ENCODE measurements around the gene PAFAH1B1. TPM values are rescaled to one million over a fixed set of nuclear protein-coding genes. Genes with fewer than 3 reads are reported as not detected.

Gene PAFAH1B1
- total and polyA plus RNA-seq, 2 donors (not counting 3 experiments of a cell fraction or from before 2014, with no cell fraction given): 46.5 to 158 TPM

DNA sequence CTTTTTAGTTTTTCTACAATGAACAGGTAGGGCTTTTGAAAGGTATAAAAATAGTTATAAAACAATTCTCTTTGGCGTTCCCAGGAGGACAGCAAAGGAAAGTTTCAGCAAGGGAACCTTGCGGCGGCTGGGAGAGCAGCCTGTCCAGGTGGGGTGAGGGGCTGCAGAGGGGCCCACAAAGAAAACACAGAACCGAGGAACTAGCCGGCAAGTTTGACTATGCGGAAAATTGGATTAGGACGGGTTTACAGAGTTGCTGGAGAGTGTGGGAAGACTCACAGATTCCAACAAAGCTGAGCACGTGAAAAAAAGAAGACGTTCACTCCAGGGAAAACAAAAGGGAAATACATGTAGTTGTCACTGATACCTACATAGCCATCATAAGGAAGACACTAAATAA, 41.5 kb upstream of the PAFAH1B1 start:
- no peak overlapping the region for H3K4me3 ChIP-seq (replicated peaks in 1 of 3; ENCODE audit: insufficient read depth in 1 of 3, low read depth in 1 of 3, low read length in 3 of 3)
- no peak for FAIRE-seq
- POLR2A ChIA-PET: no interaction called here
- H3K4me1 ChIP-seq (ENCODE audit: control insufficient read depth, extremely low read depth, insufficient read depth, low read length): no peaks in the 10 kb centered on the region
- DNase-seq (ENCODE audit: low read depth, low spot score): no peak
- no peaks in the 10 kb centered on the region for H3K9me1 ChIP-seq (replicated peaks; ENCODE audit: control insufficient read depth, extremely low read depth, insufficient read depth, low read length)
- peaks cover 9 to 10% of the 10 kb centered on the region in 2 experiments for H3K27me3 ChIP-seq (ENCODE audit: control insufficient read depth in 2 of 2, insufficient read depth in 2 of 2, low read length in 2 of 2)
- H4K20me1 ChIP-seq (replicated peaks; ENCODE audit: control insufficient read depth, extremely low read depth, insufficient read depth, low read length): no peaks in the 10 kb centered on the region
- H3K79me2 ChIP-seq (ENCODE audit: control insufficient read depth, insufficient read depth, low read length): no peaks in the 10 kb centered on the region
- H3K36me3 ChIP-seq (ENCODE audit: control insufficient read depth in 2 of 2, extremely low read depth in 1 of 2, insufficient read depth in 2 of 2, low read length in 2 of 2): no peaks in the 10 kb centered on the region
- CTCF ChIA-PET: no interaction called here
- H3K9ac ChIP-seq (replicated peaks; ENCODE audit: extremely low read depth, insufficient read depth, low read length): no peak overlapping the region
- no peak overlapping the region for H2AFZ ChIP-seq (ENCODE audit: low read depth, low read length)
- H3K4me2 ChIP-seq (ENCODE audit: insufficient read depth, low read length): no peak overlapping the region
- dilution Hi-C loops (cut with MboI; ENCODE audit: extremely low pct_ligation_motif_present, low sequenced_read_pairs): no loop called here
- BruUV-seq (replicated peaks): no TSS peak
- TF ChIP-seq MYC (IDR thresholded peaks at IDR 0.05; ENCODE audit: low read depth, low read length): no peak
- H3K27ac ChIP-seq (ENCODE audit: insufficient read depth, low read depth, low read length): no peak overlapping the region
- H3K9me3 ChIP-seq (replicated peaks; ENCODE audit: control insufficient read depth, insufficient read depth, low read length): no peaks in the 10 kb centered on the region
- intact Hi-C loops (cut with micrococcal nuclease): no loop called here

DNA sequence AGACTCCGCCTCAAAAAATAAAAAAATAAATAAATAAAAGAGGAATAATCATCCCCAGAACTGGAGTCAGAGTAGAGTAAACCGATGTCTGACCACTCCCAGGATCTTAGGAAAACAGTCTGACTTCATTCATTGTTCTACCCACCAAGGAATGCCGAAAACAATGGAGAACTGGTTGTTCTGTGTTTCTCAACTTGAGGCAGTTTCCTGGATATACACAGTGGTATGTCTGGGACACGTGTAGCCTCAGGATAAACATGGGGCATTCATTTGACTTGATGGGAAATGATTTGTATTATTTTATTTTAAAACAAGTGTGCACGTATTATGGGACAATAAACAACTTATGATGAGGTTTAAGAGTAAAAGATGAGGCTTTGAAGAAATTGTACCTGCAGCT, 32.8 kb upstream of the PAFAH1B1 start:
- Histone ChIP-seq H3K9ac (replicated peaks; ENCODE audit: extremely low read depth, insufficient read depth, low read length) (no peak overlapping the region), H3K27ac (ENCODE audit: insufficient read depth, low read depth, low read length) (no peak overlapping the region), H3K27me3 (ENCODE audit: control insufficient read depth in 2 of 2, insufficient read depth in 2 of 2, low read length in 2 of 2) (no peaks in the 10 kb centered on the region), H3K9me1 (replicated peaks; ENCODE audit: control insufficient read depth, extremely low read depth, insufficient read depth, low read length) (no peaks in the 10 kb centered on the region), H4K20me1 (replicated peaks; ENCODE audit: control insufficient read depth, extremely low read depth, insufficient read depth, low read length) (no peaks in the 10 kb centered on the region), H3K4me2 (ENCODE audit: insufficient read depth, low read length) (no peak overlapping the region), H3K9me3 (replicated peaks; ENCODE audit: control insufficient read depth, insufficient read depth, low read length) (no peaks in the 10 kb centered on the region), H2AFZ (ENCODE audit: low read depth, low read length) (no peak overlapping the region), H3K36me3 (ENCODE audit: control insufficient read depth in 2 of 2, extremely low read depth in 1 of 2, insufficient read depth in 2 of 2, low read length in 2 of 2) (no peaks in the 10 kb centered on the region), H3K79me2 (ENCODE audit: control insufficient read depth, insufficient read depth, low read length) (no peaks in the 10 kb centered on the region), H3K4me1 (ENCODE audit: control insufficient read depth, extremely low read depth, insufficient read depth, low read length) (no peaks in the 10 kb centered on the region), H3K4me3 (replicated peaks in 1 of 3; ENCODE audit: insufficient read depth in 1 of 3, low read depth in 1 of 3, low read length in 3 of 3) (no peak overlapping the region)
- no peak for FAIRE-seq
- dilution Hi-C loops (cut with MboI; ENCODE audit: extremely low pct_ligation_motif_present, low sequenced_read_pairs) (no loop called here), intact Hi-C loops (cut with micrococcal nuclease) (no loop called here)
- POLR2A ChIA-PET: no interaction called here
- no TSS peak for BruUV-seq (replicated peaks)
- CTCF ChIA-PET: no interaction called here
- TF ChIP-seq, protein P1, sequence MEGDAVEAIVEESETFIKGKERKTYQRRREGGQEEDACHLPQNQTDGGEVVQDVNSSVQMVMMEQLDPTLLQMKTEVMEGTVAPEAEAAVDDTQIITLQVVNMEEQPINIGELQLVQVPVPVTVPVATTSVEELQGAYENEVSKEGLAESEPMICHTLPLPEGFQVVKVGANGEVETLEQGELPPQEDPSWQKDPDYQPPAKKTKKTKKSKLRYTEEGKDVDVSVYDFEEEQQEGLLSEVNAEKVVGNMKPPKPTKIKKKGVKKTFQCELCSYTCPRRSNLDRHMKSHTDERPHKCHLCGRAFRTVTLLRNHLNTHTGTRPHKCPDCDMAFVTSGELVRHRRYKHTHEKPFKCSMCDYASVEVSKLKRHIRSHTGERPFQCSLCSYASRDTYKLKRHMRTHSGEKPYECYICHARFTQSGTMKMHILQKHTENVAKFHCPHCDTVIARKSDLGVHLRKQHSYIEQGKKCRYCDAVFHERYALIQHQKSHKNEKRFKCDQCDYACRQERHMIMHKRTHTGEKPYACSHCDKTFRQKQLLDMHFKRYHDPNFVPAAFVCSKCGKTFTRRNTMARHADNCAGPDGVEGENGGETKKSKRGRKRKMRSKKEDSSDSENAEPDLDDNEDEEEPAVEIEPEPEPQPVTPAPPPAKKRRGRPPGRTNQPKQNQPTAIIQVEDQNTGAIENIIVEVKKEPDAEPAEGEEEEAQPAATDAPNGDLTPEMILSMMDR (IDR thresholded peaks at IDR 0.05; ENCODE audit: extremely low read depth in 1 of 2, insufficient read depth in 1 of 2, low read depth in 1 of 2, low read length in 2 of 2): no peak
- TF ChIP-seq, protein P2, sequence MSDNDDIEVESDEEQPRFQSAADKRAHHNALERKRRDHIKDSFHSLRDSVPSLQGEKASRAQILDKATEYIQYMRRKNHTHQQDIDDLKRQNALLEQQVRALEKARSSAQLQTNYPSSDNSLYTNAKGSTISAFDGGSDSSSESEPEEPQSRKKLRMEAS (IDR thresholded peaks at IDR 0.05; ENCODE audit: insufficient read depth, insufficient read length): no peak
- TF ChIP-seq JUN (IDR thresholded peaks at IDR 0.05; ENCODE audit: borderline replicate concordance, insufficient read depth, insufficient read length, low read depth) (no peak), GATA2 (IDR thresholded peaks at IDR 0.05; ENCODE audit: insufficient read depth, insufficient read length, low read depth, low read length) (no peak), EZH2 (IDR thresholded peaks at IDR 0.05; ENCODE audit: borderline replicate concordance, low read depth, low read length, severe bottlenecking) (no peak), MYC (IDR thresholded peaks at IDR 0.05; ENCODE audit: low read depth, low read length) (no peak), POLR2AphosphoS5 (IDR thresholded peaks at IDR 0.05; ENCODE audit: insufficient read depth, low read depth, low read length) (no peak), FOS (IDR thresholded peaks at IDR 0.05; ENCODE audit: borderline replicate concordance, insufficient read depth, low read length) (no peak), POLR2A (IDR thresholded peaks at IDR 0.05; ENCODE audit: low read depth, low read length) (no peak)
- DNase-seq (ENCODE audit: low read depth, low spot score): peak; percentile 17
